Suprapubic skin (tissue), 4 donors: ENCODE results near the gene TFAP2C.

Experiments used
- POLR2A ChIP-seq, 2 donors: fragments of 450-650 bp; IDR thresholded peaks; one replicate each; pipeline ENCODE4 v1.6.1; 2017; ENCODE audit warnings: antibody characterized with exemption in 2 of 2, mild to moderate bottlenecking in 2 of 2, moderate library complexity in 2 of 2
- POLR2AphosphoS5 ChIP-seq, 3 donors: sonication (generic); formaldehyde crosslinking; IDR thresholded peaks; one replicate each; pipeline ENCODE4 v1.6.1; 2017; ENCODE audit warnings: antibody characterized with exemption in 3 of 3

GRCh38 chr20:56589633-56590032, 39.5 kb upstream of the TFAP2C start:
- no peak for TF ChIP-seq POLR2A (IDR thresholded peaks at IDR 0.05)
- TF ChIP-seq POLR2AphosphoS5 (IDR thresholded peaks at IDR 0.05) = no peak
